Type B pancreatic cell (in vitro differentiated cells): ENCODE data around the gene AJM1. TPM values are rescaled to one million over a fixed set of nuclear protein-coding genes. Genes with fewer than 3 reads are reported as not detected.
"Not testable (repeated sequence)": the region's sequence is repeated elsewhere in the genome, so short reads cannot be mapped to it uniquely, and the experiment has no call there.

Experiments
- DNase-seq: peaks from one replicate; pipeline ENCODE4 v3.0.0; 2021; ENCODE audit warnings: mixed read lengths; ENCODE audit not compliant: unreplicated experiment; ENCODE audit errors: extremely low spot score
- H3K27ac Mint-ChIP-seq: 2 replicates; pipeline ENCODE4 v1.8.0; 2021; ENCODE audit warnings: mild to moderate bottlenecking, mixed read lengths
- H3K27me3 Mint-ChIP-seq: 2 replicates; pipeline ENCODE4 v1.8.0; 2021; ENCODE audit warnings: mixed read lengths
- H3K36me3 Mint-ChIP-seq: 2 replicates; pipeline ENCODE4 v1.8.0; 2021; ENCODE audit warnings: mixed read lengths
- H3K4me1 Mint-ChIP-seq: one replicate; pipeline ENCODE4 v1.8.0; 2021; ENCODE audit warnings: mixed read lengths; ENCODE audit not compliant: unreplicated experiment
- H3K4me3 Mint-ChIP-seq: 2 replicates; pipeline ENCODE4 v1.8.0; 2021; ENCODE audit warnings: mild to moderate bottlenecking, mixed read lengths
- H3K9me3 Mint-ChIP-seq: 2 replicates; pipeline ENCODE4 v1.8.0; 2021; ENCODE audit warnings: mixed read lengths
- CTCF ChIP-seq: fragments of 200-600 bp; sonication (generic); conservative IDR thresholded peaks from 2 replicates; pipeline ENCODE4 v1.5.0; 2021; ENCODE audit warnings: antibody characterized with exemption, mild to moderate bottlenecking
- long read RNA-seq: library from polyadenylated mRNA; unstranded; transcript quantifications from one replicate; pipeline ENCODE4 v2.0.0, GENCODE V29; 2020
- total RNA-seq: library from RNA; stranded (reverse); gene quantifications from 2 replicates; pipeline ENCODE4 v1.2.1, GENCODE V29; 2021; ENCODE audit warnings: low replicate concordance

AJM1 gene
- total RNA-seq: 3.2 and 3.6 TPM in 2 replicates
- long read RNA-seq: 0 reads

GRCh38 chr9:136842380-136842948 is at the start of gene AJM1:
Gene AJM1, plus strand, starts transcription at chr9:136842478. Its CDS starts 1,937 bp downstream, at chr9:136844415.
- H3K9me3 Mint-ChIP-seq, H3K27me3 Mint-ChIP-seq, H3K36me3 Mint-ChIP-seq, H3K4me1 Mint-ChIP-seq: not testable (repeated sequence)
- H3K27ac Mint-ChIP-seq: peak within 1 kb of the TSS; percentile 75
- peak; percentile 90 for DNase-seq
- TF ChIP-seq CTCF: peak; percentile 96
- peak within 1 kb of the TSS; percentile 76 for H3K4me3 Mint-ChIP-seq

GRCh38 chr9:136793086-136793946 is 49.0 kb upstream of the AJM1 start:
- TF ChIP-seq CTCF: no peak
- DNase-seq: no peak
- H3K4me1 Mint-ChIP-seq: peaks cover 39% of the 10 kb centered on the region
- H3K9me3 Mint-ChIP-seq: no peaks in the 10 kb centered on the region
- H3K4me3 Mint-ChIP-seq: peak overlapping the region; percentile 70
- peaks cover 2% of the 10 kb centered on the region for H3K27me3 Mint-ChIP-seq
- H3K36me3 Mint-ChIP-seq: no peaks in the 10 kb centered on the region
- peak overlapping the region; percentile 93 for H3K27ac Mint-ChIP-seq

- Mint-ChIP-seq H3K27ac (no peak overlapping the region), H3K9me3 (no peaks in the 10 kb centered on the region), H3K4me3 (no peak overlapping the region), H3K27me3 (peaks cover 2% of the 10 kb centered on the region), H3K36me3 (no peaks in the 10 kb centered on the region), H3K4me1 (peaks cover 28% of the 10 kb centered on the region)
- no peak for TF ChIP-seq CTCF
- no peak for DNase-seq
Measured at GRCh38 chr9:136794281-136794999, 47.8 kb upstream of the AJM1 start.

GRCh38 chr9:136795000-136795348 is 47.3 kb upstream of the AJM1 start:
- no peaks in the 10 kb centered on the region for H3K36me3 Mint-ChIP-seq
- DNase-seq: no peak
- no peak overlapping the region for H3K4me3 Mint-ChIP-seq
- H3K27ac Mint-ChIP-seq: no peak overlapping the region
- TF ChIP-seq CTCF: no peak
- no peaks in the 10 kb centered on the region for H3K9me3 Mint-ChIP-seq
- H3K27me3 Mint-ChIP-seq: peaks cover 2% of the 10 kb centered on the region
- peaks cover 25% of the 10 kb centered on the region for H3K4me1 Mint-ChIP-seq

GRCh38 chr9:136796238-136796774 is 46.0 kb upstream of the AJM1 start, which contains the start of gene CCDC183:
Gene CCDC183, plus strand, starts transcription at chr9:136796338. Its CDS starts 60 bp downstream, at chr9:136796398.
- H3K4me1 Mint-ChIP-seq: peaks cover 24% of the 10 kb centered on the region
- H3K27ac Mint-ChIP-seq: peak within 1 kb of the TSS; percentile 84
- H3K9me3 Mint-ChIP-seq: no peaks in the 10 kb centered on the region
- DNase-seq: no peak
- TF ChIP-seq CTCF: no peak
- no peaks in the 10 kb centered on the region for H3K36me3 Mint-ChIP-seq
- peaks cover 8% of the 10 kb centered on the region for H3K27me3 Mint-ChIP-seq
- H3K4me3 Mint-ChIP-seq: peak within 1 kb of the TSS; percentile 81

- Mint-ChIP-seq H3K4me3 (peak overlapping the region; percentile 81), H3K4me1 (peaks cover 24% of the 10 kb centered on the region)
- not testable (repeated sequence) for DNase-seq
Measured at GRCh38 chr9:136796775-136797347, 45.4 kb upstream of the AJM1 start.

More at GRCh38 chr9:136796775-136797347, 45.4 kb upstream of the AJM1 start:
- Mint-ChIP-seq H3K27me3 (peaks cover 11% of the 10 kb centered on the region), H3K27ac (peak overlapping the region; percentile 84)
- H3K9me3 Mint-ChIP-seq, H3K36me3 Mint-ChIP-seq: not testable (repeated sequence)
